Bladder microvascular endothelial cell (primary cell): ENCODE results near the gene HSD3B7. TPM values are rescaled to one million over a fixed set of nuclear protein-coding genes. Genes with fewer than 3 reads are reported as not detected.

Source experiments
- total RNA-seq: library from RNA; depleted of rRNA; stranded (reverse); fragments of >200 nt; gene quantifications from 2 replicates; pipeline ENCODE4 v1.2.3, GENCODE V29; 2014

Gene HSD3B7
- 17.3 and 22.2 TPM in 2 replicates for total RNA-seq

DNA sequence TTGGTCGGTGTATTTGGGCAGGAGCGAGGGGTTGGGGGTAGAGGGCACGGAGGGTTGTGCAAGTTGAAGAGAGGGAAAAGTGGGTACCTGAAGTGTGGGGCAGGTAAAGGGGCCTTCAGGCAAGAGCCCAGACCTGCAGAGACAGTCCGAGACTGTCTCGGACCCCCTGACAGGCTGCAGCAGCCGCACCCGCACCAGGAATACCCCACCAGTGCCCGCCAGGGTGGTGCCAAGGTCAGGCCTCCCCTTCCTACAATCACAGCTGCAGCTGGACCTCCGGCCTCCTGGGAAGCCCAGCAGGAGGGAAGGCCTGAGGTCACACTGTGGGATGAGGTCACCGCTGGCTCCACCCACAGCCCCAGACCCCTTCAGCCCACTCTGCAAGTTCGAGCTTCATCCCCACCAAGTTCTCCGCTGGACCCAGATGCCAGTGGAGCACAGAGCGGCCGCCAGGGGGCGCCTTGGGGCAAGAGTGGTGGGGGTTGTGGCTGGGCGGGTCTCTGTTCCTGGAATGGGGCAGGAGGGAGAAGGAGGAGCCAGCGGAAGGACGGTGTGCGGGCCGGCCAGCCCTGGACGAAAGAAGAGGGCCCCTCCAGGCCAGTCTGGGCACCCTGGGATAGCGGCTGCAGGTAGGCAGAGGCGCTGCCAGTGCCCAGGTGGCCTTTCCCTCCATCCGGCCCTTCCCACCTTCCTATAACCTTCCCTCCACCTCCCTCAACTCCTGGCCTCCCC lies at the start of gene HSD3B7:
Gene HSD3B7 (plus strand): TSS at position 539 of the 732 bp plus-strand sequence. CDS start 452 bp downstream, outside the sequence.

GRCh38 chr16:30948667-30949649 lies 36.0 kb upstream of the HSD3B7 start, which contains the start of gene ORAI3:
ORAI3 (plus strand) TSS chr16:30949068; CDS start chr16:30949290, 222 bp downstream.

DNA sequence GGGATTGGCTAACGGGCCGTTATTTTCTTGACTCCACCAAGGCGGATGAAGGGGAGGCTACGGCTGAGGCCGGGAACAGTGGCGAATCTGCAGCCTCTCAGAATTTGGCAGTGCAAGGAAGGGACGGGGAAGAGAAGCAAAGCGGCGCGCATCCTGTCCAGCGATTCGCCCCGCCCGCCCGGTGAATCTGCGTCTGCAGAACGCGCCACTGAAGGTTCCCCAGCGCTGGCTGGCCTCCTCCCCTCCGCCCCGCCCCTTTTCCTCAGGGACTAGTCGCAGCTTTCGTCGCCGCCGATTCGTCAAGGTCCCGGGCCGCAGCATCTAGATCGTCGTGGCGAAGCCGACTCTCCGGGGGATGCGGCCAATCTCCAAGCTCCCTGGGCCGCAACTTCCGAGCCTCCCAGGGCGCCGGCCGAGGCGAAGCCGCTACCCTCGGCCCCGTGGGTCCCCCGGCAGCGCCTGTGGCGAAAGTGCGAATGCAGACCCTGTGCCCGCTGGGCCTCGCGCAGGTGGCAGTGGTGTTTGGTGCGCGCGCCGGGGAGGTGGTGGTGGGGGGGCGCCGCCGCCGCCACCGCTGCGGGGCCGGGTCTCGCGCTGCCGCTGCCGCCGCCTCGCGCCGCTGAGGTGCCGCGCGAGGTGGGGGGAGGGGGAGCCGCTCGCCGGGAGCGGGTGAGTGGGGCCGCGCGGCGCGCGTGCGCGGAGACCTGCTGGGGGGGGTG lies 27.4 kb upstream of the HSD3B7 start, which contains the start of gene SETD1A:
Gene SETD1A (plus strand): TSS at position 299 of the 719 bp plus-strand sequence. CDS start 978 bp downstream, outside the sequence.

GRCh38 chr16:31010585-31011325 lies 25.7 kb downstream of the HSD3B7 start, which contains the start of gene STX1B:
STX1B (minus strand) TSS chr16:31010638; CDS start chr16:31010396, 242 bp downstream.

GRCh38 chr16:31032736-31033708 lies 48.0 kb downstream of the HSD3B7 start, which contains the start of gene STX4:
STX4 (plus strand) TSS chr16:31033558; CDS start chr16:31033806, 248 bp downstream.

Other genes with a start within 250 kb of the HSD3B7 start
- 10.7 and 15.0 TPM in 2 replicates for gene PHKG2, start 236.8 kb upstream of the HSD3B7 start, total RNA-seq
- 0.65 and 0.82 TPM in 2 replicates for gene CFAP119, start 223.1 kb upstream of the HSD3B7 start, total RNA-seq
- 42.7 and 67.6 TPM in 2 replicates for gene RNF40, start 222.9 kb upstream of the HSD3B7 start, total RNA-seq
- gene ZNF629, start 198.0 kb upstream of the HSD3B7 start, total RNA-seq, result 3.7 and 6.2 TPM in 2 replicates
- 23.1 and 27.8 TPM in 2 replicates for gene BCL7C, start 91.1 kb upstream of the HSD3B7 start, total RNA-seq
- under 0.01 and 0.19 TPM in 2 replicates for gene CTF1, start 88.6 kb upstream of the HSD3B7 start, total RNA-seq
- gene FBXL19, start 61.6 kb upstream of the HSD3B7 start, total RNA-seq, result 14.0 and 15.2 TPM in 2 replicates
- gene ORAI3, start 36.1 kb upstream of the HSD3B7 start, total RNA-seq, result 13.5 and 16.0 TPM in 2 replicates
- 1.6 and 5.4 TPM in 2 replicates for gene SETD1A, start 27.5 kb upstream of the HSD3B7 start, total RNA-seq
- 1.1 TPM in 1 of 2 replicates, not detected in the other for gene STX1B, start 25.4 kb downstream of the HSD3B7 start, total RNA-seq
- gene STX4, start 48.4 kb downstream of the HSD3B7 start, total RNA-seq, result 19.3 and 35.1 TPM in 2 replicates
- gene ZNF668, start 89.0 kb downstream of the HSD3B7 start, total RNA-seq, result 5.7 and 6.3 TPM in 2 replicates
- gene ZNF646, start 89.2 kb downstream of the HSD3B7 start, total RNA-seq, result 7.8 and 16.0 TPM in 2 replicates
- 0.81 and 1.6 TPM in 2 replicates for gene PRSS53, start 103.7 kb downstream of the HSD3B7 start, total RNA-seq
- gene VKORC1, start 109.6 kb downstream of the HSD3B7 start, total RNA-seq, result 59.1 and 60.7 TPM in 2 replicates
- gene BCKDK, start 123.2 kb downstream of the HSD3B7 start, total RNA-seq, result 12.3 and 19.4 TPM in 2 replicates
- 27.8 and 36.9 TPM in 2 replicates for gene KAT8, start 132.5 kb downstream of the HSD3B7 start, total RNA-seq
- gene PRSS8, start 150.5 kb downstream of the HSD3B7 start, total RNA-seq, result not detected in 2 replicates
- gene PRSS36, start 164.9 kb downstream of the HSD3B7 start, total RNA-seq, result 0.31 TPM in 1 of 2 replicates, not detected in the other
- 29.5 and 62.4 TPM in 2 replicates for gene FUS, start 194.9 kb downstream of the HSD3B7 start, total RNA-seq
- 39.4 and 93.4 TPM in 2 replicates for gene PYCARD, start 217.6 kb downstream of the HSD3B7 start, total RNA-seq
- gene TRIM72, start 228.9 kb downstream of the HSD3B7 start, total RNA-seq, result not detected in 2 replicates
- not detected in 2 replicates for gene PYDC1, start 231.9 kb downstream of the HSD3B7 start, total RNA-seq